ENCODE measurements around the gene FKBP10.

GRCh38 chr17:41863074-41863848, 50.5 kb downstream of the FKBP10 start:
- TF ChIP-seq POLR2A (IDR thresholded peaks at IDR 0.05): no peak
- TF ChIP-seq CTCF (IDR thresholded peaks at IDR 0.05): no peak

All from breast epithelium (tissue), 3 donors.